Ishikawa (cell line): ENCODE measurements around the gene ALG14.

Source experiments
- CEBPB ChIP-seq: IDR thresholded peaks from 2 replicates; pipeline ENCODE4 v1.6.1; 2012
- CREB1 ChIP-seq: IDR thresholded peaks from 2 replicates; pipeline ENCODE4 v1.6.1; 2012; ENCODE audit warnings: low read depth
- EGR1 ChIP-seq: IDR thresholded peaks from 2 replicates; pipeline ENCODE4 v1.6.1; 2012
- EP300 ChIP-seq: IDR thresholded peaks from 2 replicates; pipeline ENCODE4 v1.6.1; 2012; ENCODE audit warnings: borderline replicate concordance
- FOXM1 ChIP-seq: IDR thresholded peaks from 2 replicates; pipeline ENCODE4 v1.6.1; 2012; ENCODE audit warnings: low read depth, borderline replicate concordance
- NFIC ChIP-seq: IDR thresholded peaks from 2 replicates; pipeline ENCODE4 v1.6.1; 2012
- RAD21 ChIP-seq: IDR thresholded peaks from 2 replicates; pipeline ENCODE4 v1.6.1; 2012; ENCODE audit warnings: low read depth
- TAF1 ChIP-seq: IDR thresholded peaks from 2 replicates; pipeline ENCODE4 v1.6.1; 2012; ENCODE audit warnings: low read depth, mild to moderate bottlenecking
- TCF12 ChIP-seq: IDR thresholded peaks from 2 replicates; pipeline ENCODE4 v1.6.1; 2012; ENCODE audit warnings: low read depth
- TEAD4 ChIP-seq: IDR thresholded peaks from 2 replicates; pipeline ENCODE4 v1.6.1; 2012
- YY1 ChIP-seq: IDR thresholded peaks from 2 replicates; pipeline ENCODE4 v1.6.1; 2012; ENCODE audit warnings: low read depth
- ZBTB7A ChIP-seq: IDR thresholded peaks from 2 replicates; pipeline ENCODE4 v1.6.1; 2012; ENCODE audit warnings: low read depth
- TF ChIP-seq, protein P1 (sequence below): IDR thresholded peaks from 2 replicates; pipeline ENCODE4 v1.6.1; 2012
- TF ChIP-seq, protein P2 (sequence below): IDR thresholded peaks from 2 replicates; pipeline ENCODE4 v1.6.1; 2012
- TF ChIP-seq, protein P3 (sequence below): IDR thresholded peaks from 2 replicates; pipeline ENCODE4 v1.6.1; 2012; ENCODE audit warnings: low read depth, mild to moderate bottlenecking

The ALG14 gene

DNA sequence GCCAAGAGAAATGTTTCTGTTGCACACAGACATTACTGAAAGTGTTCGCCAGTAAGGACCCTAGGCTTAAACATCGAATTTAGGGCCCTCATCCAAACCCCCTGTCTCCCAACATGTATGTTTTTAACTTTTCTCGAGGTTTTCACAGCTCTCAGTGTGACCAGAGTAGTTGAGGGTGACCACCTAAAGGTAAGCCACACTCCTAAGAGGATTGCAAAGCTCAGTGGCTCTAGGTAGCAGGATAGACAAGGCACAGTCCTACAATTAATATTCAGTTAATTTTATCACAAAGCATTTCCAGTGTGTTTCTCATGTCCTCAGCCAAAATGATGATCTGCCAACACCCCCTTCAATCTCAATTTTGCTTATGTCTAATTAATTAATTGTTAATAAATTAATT lies 695 bp upstream of the ALG14 start:
- TF ChIP-seq FOXM1 (no peak), YY1 (no peak), RAD21 (no peak)
- TF ChIP-seq, protein P1, sequence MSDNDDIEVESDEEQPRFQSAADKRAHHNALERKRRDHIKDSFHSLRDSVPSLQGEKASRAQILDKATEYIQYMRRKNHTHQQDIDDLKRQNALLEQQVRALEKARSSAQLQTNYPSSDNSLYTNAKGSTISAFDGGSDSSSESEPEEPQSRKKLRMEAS = no peak
- TF ChIP-seq, protein P2, sequence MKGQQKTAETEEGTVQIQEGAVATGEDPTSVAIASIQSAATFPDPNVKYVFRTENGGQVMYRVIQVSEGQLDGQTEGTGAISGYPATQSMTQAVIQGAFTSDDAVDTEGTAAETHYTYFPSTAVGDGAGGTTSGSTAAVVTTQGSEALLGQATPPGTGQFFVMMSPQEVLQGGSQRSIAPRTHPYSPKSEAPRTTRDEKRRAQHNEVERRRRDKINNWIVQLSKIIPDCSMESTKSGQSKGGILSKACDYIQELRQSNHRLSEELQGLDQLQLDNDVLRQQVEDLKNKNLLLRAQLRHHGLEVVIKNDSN = no peak

DNA sequence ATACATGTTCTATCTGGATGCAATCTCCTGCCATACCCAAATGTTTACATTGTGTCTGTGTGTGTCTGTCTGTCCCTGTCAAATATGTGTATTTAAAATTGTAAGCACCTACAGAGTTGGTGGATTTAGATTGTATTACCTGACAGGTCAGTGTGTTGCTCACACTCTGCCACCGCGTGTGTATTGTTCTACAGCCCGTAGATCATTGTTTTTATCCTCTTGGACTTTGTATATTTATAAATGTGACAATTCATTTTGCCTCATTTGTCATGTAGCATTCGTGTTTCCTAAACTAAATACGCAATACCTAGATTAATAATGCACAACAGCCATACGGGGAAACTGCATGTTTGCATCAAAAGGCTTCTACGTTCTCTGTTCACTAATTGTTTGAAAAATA lies 634 bp downstream of the ALG14 start:
- TF ChIP-seq, protein P2 = no peak
- no peak for TF ChIP-seq TCF12
- no peak for TF ChIP-seq EGR1
- TF ChIP-seq NFIC = peak; percentile 10; the same call in 1 of the 2 replicates

DNA sequence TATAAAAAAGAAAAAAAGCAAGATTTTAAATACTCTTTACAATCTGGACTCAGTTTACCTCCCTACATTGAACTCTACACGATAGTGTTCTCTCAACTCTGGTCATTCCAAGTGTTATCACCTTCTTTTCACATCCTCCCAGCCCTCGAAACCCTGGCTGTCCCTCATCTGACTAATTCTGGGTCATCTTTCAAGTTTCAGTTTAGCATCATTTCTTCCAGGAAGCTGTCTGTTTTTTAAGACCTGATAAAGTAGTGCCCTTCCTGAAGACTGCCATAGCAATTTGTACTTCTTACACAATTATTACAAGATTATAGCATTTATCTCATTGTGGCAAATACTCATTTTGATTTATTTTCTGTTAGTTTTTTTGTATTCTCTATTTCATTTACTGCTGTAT lies 1.2 kb downstream of the ALG14 start:
- TF ChIP-seq CEBPB (no peak), TEAD4 (no peak), YY1 (no peak), ZBTB7A (no peak), NFIC (no peak), TCF12 (no peak), TAF1 (no peak), EGR1 (no peak), RAD21 (no peak), EP300 (no peak), CREB1 (no peak), FOXM1 (no peak)
- TF ChIP-seq, protein P2 = no peak
- TF ChIP-seq, protein P1 = no peak
- TF ChIP-seq, protein P3, sequence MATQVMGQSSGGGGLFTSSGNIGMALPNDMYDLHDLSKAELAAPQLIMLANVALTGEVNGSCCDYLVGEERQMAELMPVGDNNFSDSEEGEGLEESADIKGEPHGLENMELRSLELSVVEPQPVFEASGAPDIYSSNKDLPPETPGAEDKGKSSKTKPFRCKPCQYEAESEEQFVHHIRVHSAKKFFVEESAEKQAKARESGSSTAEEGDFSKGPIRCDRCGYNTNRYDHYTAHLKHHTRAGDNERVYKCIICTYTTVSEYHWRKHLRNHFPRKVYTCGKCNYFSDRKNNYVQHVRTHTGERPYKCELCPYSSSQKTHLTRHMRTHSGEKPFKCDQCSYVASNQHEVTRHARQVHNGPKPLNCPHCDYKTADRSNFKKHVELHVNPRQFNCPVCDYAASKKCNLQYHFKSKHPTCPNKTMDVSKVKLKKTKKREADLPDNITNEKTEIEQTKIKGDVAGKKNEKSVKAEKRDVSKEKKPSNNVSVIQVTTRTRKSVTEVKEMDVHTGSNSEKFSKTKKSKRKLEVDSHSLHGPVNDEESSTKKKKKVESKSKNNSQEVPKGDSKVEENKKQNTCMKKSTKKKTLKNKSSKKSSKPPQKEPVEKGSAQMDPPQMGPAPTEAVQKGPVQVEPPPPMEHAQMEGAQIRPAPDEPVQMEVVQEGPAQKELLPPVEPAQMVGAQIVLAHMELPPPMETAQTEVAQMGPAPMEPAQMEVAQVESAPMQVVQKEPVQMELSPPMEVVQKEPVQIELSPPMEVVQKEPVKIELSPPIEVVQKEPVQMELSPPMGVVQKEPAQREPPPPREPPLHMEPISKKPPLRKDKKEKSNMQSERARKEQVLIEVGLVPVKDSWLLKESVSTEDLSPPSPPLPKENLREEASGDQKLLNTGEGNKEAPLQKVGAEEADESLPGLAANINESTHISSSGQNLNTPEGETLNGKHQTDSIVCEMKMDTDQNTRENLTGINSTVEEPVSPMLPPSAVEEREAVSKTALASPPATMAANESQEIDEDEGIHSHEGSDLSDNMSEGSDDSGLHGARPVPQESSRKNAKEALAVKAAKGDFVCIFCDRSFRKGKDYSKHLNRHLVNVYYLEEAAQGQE = no peak

DNA sequence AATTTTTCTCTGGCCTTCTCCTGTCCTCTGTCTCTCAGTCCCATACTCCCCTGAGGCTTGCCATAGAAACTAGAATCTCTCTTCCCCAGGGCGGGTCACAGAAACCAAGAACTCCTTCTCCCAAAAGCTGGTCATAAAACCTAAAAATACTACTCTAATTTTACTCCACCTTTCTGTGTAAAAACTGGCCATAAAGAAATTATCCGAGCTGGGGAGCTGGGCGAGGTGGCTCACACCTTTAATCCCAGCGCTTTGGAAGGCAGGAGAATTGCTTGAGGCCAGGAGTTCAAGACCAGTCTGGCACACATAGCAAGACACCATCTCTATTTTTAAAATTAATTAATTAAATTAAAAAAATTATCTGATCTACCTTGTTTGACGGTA lies 3.0 kb downstream of the ALG14 start:
- TF ChIP-seq ZBTB7A (no peak), CREB1 (no peak), EGR1 (no peak), EP300 (no peak), TAF1 (no peak), RAD21 (no peak)
- TF ChIP-seq, protein P2 = no peak

DNA sequence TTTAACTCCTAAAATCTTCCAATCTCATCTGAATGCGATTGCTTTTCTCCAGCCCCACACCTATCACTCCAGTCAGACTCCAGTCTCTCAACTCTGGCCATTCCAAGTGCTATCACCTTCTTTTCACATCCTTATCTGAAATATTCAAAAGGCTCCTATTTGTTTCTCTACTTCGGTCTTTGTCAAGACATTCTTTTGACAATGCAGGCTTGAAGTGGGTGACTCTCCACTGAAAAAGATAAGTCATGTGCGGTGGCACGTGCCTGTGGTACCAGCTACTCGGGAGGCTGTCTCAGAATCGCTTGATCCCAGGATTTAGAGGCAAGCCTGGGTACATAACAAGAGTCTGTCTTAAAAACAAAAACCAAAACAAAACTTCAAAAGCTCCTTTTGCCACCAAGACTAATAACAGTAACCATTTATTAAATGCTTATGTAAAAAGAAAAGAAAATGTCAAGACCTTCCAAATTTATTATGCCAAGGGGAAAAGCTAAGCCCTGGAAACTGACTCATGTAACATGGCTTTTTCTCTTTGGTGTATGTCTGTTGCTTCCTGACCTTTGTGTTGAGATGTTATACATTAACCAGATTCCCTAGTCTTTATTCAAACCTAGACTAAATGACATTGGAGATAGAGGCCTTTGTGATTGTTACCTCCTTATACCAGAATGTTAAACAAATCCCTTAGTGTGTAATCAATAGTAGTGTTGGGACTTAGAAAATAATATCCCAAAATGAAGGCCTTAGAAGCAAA lies 3.6 kb downstream of the ALG14 start:
- TF ChIP-seq CEBPB = no peak
- no peak for TF ChIP-seq YY1
- no peak for TF ChIP-seq EGR1
- no peak for TF ChIP-seq TEAD4
- TF ChIP-seq TCF12 = no peak
- no peak for TF ChIP-seq RAD21
- no peak for TF ChIP-seq ZBTB7A
- TF ChIP-seq TAF1 = no peak
- TF ChIP-seq FOXM1 = no peak
- TF ChIP-seq, protein P2 = no peak
- TF ChIP-seq CREB1 = no peak
- TF ChIP-seq NFIC = no peak
- TF ChIP-seq, protein P3 = no peak
- TF ChIP-seq, protein P1 = no peak
- TF ChIP-seq EP300 = no peak
